NCI-H128 (cell line): ENCODE measurements around the gene CTSG.
"Not testable (repeated sequence)": the region's sequence is repeated elsewhere in the genome, so short reads cannot be mapped to it uniquely, and the experiment has no call there.

Experiments
- DNase-seq: peaks from one replicate; lab custom pipeline; 2025; ENCODE audit not compliant: unreplicated experiment; lab: John Stamatoyannopoulos, UW

The CTSG gene

GRCh38 chr14:24549064-24549463 lies 27.0 kb downstream of the CTSG start:
- DNase-seq: not testable (repeated sequence)

- DNase-seq: no peak
Observed at GRCh38 chr14:24542346-24542936, 33.6 kb downstream of the CTSG start.

GRCh38 chr14:24535737-24536136 lies 40.3 kb downstream of the CTSG start:
- no peak for DNase-seq

GRCh38 chr14:24534286-24534685 lies 41.8 kb downstream of the CTSG start:
- DNase-seq: no peak

GRCh38 chr14:24525877-24526620 lies 50.0 kb downstream of the CTSG start:
- DNase-seq: not testable (repeated sequence)
